Measurements from ENCODE around the gene YRDC. TPM values are rescaled to one million over a fixed set of nuclear protein-coding genes. Genes with fewer than 3 reads are reported as not detected.
A peak's percentile ranks its signal among the peaks of the same experiment; 100 is the strongest.

YRDC gene
- total RNA-seq, 1 donor: 8.9 TPM

DNA sequence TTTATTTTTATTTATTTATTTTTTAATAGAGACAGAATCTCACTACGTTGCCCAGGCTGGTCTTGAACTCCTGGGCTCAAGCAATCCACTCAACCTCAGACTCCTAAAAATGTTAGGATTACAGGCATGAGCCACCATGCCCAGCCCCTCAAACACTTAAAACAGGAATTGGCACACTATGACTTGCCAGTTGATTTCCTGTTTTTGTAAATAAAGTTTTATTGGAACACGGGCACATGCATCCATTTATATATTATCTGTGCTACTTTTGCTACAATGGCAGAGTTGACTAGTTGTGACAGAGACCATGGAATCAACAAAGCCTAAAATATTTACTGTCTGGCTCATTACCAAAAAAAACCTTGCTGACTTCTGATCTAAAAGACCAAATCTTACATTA, 16.0 kb upstream of the YRDC start:
- TF ChIP-seq, protein P1, sequence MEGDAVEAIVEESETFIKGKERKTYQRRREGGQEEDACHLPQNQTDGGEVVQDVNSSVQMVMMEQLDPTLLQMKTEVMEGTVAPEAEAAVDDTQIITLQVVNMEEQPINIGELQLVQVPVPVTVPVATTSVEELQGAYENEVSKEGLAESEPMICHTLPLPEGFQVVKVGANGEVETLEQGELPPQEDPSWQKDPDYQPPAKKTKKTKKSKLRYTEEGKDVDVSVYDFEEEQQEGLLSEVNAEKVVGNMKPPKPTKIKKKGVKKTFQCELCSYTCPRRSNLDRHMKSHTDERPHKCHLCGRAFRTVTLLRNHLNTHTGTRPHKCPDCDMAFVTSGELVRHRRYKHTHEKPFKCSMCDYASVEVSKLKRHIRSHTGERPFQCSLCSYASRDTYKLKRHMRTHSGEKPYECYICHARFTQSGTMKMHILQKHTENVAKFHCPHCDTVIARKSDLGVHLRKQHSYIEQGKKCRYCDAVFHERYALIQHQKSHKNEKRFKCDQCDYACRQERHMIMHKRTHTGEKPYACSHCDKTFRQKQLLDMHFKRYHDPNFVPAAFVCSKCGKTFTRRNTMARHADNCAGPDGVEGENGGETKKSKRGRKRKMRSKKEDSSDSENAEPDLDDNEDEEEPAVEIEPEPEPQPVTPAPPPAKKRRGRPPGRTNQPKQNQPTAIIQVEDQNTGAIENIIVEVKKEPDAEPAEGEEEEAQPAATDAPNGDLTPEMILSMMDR (IDR thresholded peaks at IDR 0.05; ENCODE audit: insufficient read depth, low read length): no peak
- H3K4me3 ChIP-seq (ENCODE audit: low read depth, low read length): no peak overlapping the region
- DNase-seq (ENCODE audit: low read depth): no peak

DNA sequence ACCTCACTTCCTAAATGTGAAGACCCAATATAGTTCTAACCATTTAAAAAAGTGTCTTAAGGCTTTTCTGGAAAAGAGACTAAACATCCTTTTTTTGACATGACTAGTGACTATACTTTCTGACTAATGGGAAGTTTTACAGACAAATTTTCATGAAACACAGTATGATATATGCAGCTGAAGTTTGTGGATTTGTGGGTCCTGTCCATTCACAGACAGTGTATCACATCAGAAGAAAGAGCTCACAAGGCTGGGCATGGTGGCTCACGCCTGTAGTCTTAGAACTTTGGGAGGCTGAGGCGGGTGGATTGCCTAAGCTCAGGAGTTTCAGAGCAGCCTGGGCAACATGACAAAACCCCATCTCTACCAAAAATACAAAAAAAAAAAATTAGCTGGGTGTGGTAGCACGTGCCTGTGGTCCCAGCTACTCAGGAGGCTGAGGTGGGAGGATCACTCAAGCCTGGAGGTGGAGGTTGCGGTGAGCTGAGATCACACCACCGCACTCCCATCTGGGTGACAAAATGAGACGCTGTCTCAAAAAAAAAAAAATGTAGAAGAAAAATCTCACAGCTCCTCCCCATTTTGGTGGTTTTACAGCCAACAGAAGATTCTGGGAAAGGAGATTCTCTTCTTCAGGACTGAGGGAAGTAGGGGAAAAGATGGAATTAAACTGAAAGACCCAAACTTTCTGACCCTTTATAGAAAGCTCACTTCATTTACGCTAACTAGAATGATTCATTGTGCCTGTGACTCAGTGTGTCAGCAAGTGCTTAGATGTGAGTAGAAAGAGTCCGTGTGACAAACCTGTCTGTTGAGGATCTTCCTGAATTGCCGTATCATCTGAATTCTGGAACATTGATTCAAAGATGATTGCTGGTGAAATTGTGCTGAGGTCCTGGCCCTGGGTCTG, 15.2 kb upstream of the YRDC start:
- H3K4me3 ChIP-seq (ENCODE audit: low read depth, low read length): no peak overlapping the region
- DNase-seq (ENCODE audit: low read depth): no peak
- TF ChIP-seq, protein P1 (IDR thresholded peaks at IDR 0.05; ENCODE audit: insufficient read depth, low read length): no peak

DNA sequence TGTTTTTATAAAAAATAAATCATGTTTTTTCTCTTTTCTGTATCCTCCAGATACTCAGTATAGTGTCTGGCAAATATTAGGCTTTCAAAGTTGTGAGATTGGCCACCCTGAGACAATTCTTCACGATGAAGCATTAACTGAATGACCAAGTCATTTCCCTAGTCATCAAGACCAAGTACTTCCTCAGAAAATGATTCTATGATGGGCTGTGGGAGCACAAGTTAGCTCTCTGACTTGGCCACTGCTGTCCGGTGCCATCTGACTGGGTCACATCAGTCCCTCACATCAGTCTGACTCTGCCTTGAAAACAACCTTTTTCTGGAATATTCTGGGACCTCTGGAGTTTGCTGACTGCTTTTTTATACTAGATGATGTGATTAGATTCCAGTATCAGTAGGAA, 13.5 kb upstream of the YRDC start:
- DNase-seq (ENCODE audit: low read depth): no peak
- H3K4me3 ChIP-seq (ENCODE audit: low read depth, low read length): no peak overlapping the region
- TF ChIP-seq, protein P1 (IDR thresholded peaks at IDR 0.05; ENCODE audit: insufficient read depth, low read length): no peak

DNA sequence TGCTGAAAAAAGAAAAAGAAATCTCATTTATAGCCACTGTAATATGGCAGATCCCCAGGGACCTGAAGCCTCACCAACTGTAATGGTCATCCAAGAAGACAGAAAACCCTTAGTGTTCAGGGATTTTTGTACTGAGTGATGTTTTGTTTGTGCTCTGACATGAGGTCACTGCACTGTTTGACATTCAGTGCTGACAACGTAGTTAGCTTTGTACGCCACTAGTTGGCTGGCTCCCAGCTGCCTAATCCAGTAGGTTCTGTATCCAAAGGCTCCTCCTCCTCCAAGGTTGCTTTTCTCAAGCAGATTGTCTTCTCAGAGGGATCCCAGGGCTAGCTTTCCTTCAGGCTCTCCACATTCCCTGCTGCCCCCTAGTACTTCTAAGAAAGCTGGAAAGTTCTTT, 9.5 kb upstream of the YRDC start:
- DNase-seq (ENCODE audit: low read depth): no peak
- no peak overlapping the region for H3K4me3 ChIP-seq (ENCODE audit: low read depth, low read length)
- TF ChIP-seq, protein P1 (IDR thresholded peaks at IDR 0.05; ENCODE audit: insufficient read depth, low read length): no peak

DNA sequence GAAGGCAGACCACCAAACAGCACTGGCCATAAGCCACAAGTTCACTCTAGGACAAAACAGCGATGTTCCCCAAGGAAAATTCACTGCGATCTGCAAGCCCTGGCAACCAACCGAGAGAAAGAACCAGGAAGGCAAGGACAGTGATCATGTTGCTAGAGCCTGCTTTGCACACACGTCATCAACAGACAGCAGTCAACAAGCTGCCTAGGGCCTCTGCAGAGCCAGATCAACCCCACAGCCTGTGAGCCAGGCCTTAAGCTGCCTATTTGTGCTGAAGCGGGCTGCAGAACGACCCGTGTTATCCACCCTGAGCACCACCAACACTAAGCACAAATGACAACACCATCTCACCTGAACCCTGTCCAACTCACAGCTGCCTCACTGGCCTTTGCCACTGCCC, 6.2 kb upstream of the YRDC start:
- DNase-seq (ENCODE audit: low read depth): peak; percentile 16
- no peak overlapping the region for H3K4me3 ChIP-seq (ENCODE audit: low read depth, low read length)
- TF ChIP-seq, protein P1 (IDR thresholded peaks at IDR 0.05; ENCODE audit: insufficient read depth, low read length): no peak

DNA sequence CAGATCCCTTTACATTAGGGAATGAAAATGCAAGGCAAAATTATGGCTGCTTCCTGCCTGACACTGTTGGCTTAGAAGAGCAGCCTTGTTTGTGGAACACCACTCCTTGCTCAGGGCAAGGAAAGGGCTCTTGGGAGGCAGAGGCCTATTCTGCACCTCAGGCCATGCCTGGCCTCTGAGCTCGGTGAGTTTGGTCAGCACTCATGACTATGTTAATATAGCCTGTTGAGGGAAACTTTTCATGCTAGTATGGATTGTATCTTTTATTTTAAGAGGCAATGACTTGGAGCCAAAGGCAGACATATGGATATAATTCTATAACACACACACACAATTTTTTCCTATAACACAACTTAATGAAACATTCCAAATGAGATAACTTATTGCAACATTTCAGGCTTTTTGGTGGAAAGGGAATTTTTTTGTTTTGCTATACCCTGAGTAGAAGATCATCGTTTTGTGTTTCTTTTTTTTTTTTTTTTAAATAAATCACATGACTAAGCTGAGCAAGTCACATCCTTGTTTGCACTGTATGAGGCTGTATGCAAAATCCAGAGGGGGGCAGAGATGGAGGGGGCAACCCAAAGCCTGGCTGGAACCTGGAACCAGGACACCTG, 5.6 kb upstream of the YRDC start:
- TF ChIP-seq, protein P1 (IDR thresholded peaks at IDR 0.05; ENCODE audit: insufficient read depth, low read length): no peak
- H3K4me3 ChIP-seq (ENCODE audit: low read depth, low read length): no peak overlapping the region
- peak; percentile 16 for DNase-seq (ENCODE audit: low read depth)
